Mesendoderm (in vitro differentiated cells): ENCODE measurements around the gene GOLPH3.
"Not testable (repeated sequence)": the region's sequence is repeated elsewhere in the genome, so short reads cannot be mapped to it uniquely, and the experiment has no call there.

Experiments used
- DNase-seq: peaks from one replicate; pipeline ENCODE4 v3.0.0; 2013
- H2AK5ac ChIP-seq: 2 replicates; pipeline ENCODE4 v1.6.1; 2013; ENCODE audit warnings: low read length, inconsistent platforms
- H2BK120ac ChIP-seq: 2 replicates; pipeline ENCODE4 v1.6.1; 2013; ENCODE audit warnings: low read depth, mild to moderate bottlenecking, low read length, moderate library complexity, mixed read lengths
- H2BK15ac ChIP-seq: replicated peaks from 2 replicates; pipeline ENCODE4 v1.6.1; 2013; ENCODE audit warnings: low read depth, mild to moderate bottlenecking, moderate library complexity
- H2BK5ac ChIP-seq: 2 replicates; pipeline ENCODE4 v1.6.1; 2013; ENCODE audit warnings: low read length, inconsistent platforms
- H3K18ac ChIP-seq: 2 replicates; pipeline ENCODE4 v1.6.1; 2013; ENCODE audit warnings: mild to moderate bottlenecking, low read length, mixed read lengths
- H3K23ac ChIP-seq: one replicate; pipeline ENCODE4 v1.6.1; 2013; ENCODE audit warnings: low read length
- H3K27ac ChIP-seq: 2 replicates; pipeline ENCODE4 v1.5.1; 2013; ENCODE audit warnings: low read depth, mild to moderate bottlenecking, inconsistent platforms, low read length, moderate library complexity
- H3K27me3 ChIP-seq: 2 replicates; pipeline ENCODE4 v1.6.1; 2013; ENCODE audit warnings: low read length, control low read depth, mild to moderate bottlenecking, inconsistent platforms; ENCODE audit not compliant: insufficient read depth, poor library complexity
- H3K36me3 ChIP-seq: 2 replicates; pipeline ENCODE4 v1.6.1; 2013; ENCODE audit warnings: low read length, inconsistent platforms; ENCODE audit not compliant: control insufficient read depth, insufficient read depth
- H3K4ac ChIP-seq: one replicate; pipeline ENCODE4 v1.6.1; 2013; ENCODE audit warnings: low read depth, mild to moderate bottlenecking, low read length, moderate library complexity
- H3K4me1 ChIP-seq: 2 replicates; pipeline ENCODE4 v1.6.1; 2013; ENCODE audit warnings: low read depth, low read length, inconsistent platforms; ENCODE audit not compliant: control insufficient read depth
- H3K4me2 ChIP-seq: 2 replicates; pipeline ENCODE4 v1.6.1; 2013; ENCODE audit warnings: low read length
- H3K4me3 ChIP-seq: 2 replicates; pipeline ENCODE4 v1.5.1; 2013; ENCODE audit warnings: mild to moderate bottlenecking, low read length
- H3K56ac ChIP-seq: one replicate; pipeline ENCODE4 v1.6.1; 2013; ENCODE audit warnings: low read length
- H3K79me1 ChIP-seq: 2 replicates; pipeline ENCODE4 v1.6.1; 2013; ENCODE audit warnings: low read length, inconsistent platforms
- H3K79me2 ChIP-seq: 2 replicates; pipeline ENCODE4 v1.6.1; 2013; ENCODE audit warnings: mild to moderate bottlenecking, low read length; ENCODE audit not compliant: control insufficient read depth, insufficient read depth
- H3K9ac ChIP-seq: 2 replicates; pipeline ENCODE4 v1.6.1; 2013; ENCODE audit warnings: low read length, inconsistent platforms
- H4K5ac ChIP-seq: one replicate; pipeline ENCODE4 v1.6.1; 2013; ENCODE audit warnings: low read length
- H4K8ac ChIP-seq: one replicate; pipeline ENCODE4 v1.6.1; 2013; ENCODE audit warnings: low read depth, mild to moderate bottlenecking, control low read depth, low read length, moderate library complexity
- WGBS: extraction: QIAGEN DNeasy Blood & Tissue Kit; methylation state at CpG from one replicate; pipeline ENCODE4 v1.1.7; 2013; ENCODE audit warnings: low lambda C conversion rate, missing lambda C conversion rate; ENCODE audit not compliant: insufficient coverage; ENCODE audit errors: extremely low coverage; 5-methylcytosine and 5-hydroxymethylcytosine counted together

GOLPH3 gene

DNA sequence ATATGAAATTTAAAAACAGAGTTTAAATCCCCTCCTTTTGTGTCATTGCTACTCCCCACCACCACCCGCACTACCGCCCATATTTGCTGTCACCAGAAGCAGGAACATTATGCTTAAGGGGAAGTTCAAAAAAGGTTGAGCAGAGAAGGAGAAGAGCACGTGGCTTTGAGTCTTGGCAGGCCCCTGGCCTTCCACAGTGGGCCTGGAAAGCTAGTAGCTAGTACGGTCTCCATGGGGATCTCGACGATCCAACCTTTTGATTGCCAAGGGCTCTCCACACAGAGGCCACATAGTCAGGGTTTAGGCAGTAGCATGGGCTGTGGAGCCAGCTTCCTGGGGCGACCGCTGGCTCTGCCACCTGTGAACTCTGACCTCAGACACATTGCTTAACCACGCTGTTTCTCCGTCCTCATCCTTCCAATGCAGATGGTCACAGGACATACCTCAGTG lies 90.1 kb downstream of the GOLPH3 start:
- no peak overlapping the region for H3K4me2 ChIP-seq
- no peak overlapping the region for H3K18ac ChIP-seq
- no peak overlapping the region for H3K9ac ChIP-seq
- no peak overlapping the region for H3K4me3 ChIP-seq
- no peak for DNase-seq
- no peak overlapping the region for H3K23ac ChIP-seq
- H2AK5ac ChIP-seq, result no peak overlapping the region
- H4K5ac ChIP-seq, result no peak overlapping the region
- H2BK5ac ChIP-seq, result no peak overlapping the region
- H3K56ac ChIP-seq, result no peak overlapping the region
- no peaks in the 10 kb centered on the region for H3K27me3 ChIP-seq
- H3K79me1 ChIP-seq, result no peaks in the 10 kb centered on the region
- H3K27ac ChIP-seq, result no peak overlapping the region
- H3K4ac ChIP-seq, result no peak overlapping the region
- no peaks in the 10 kb centered on the region for H3K36me3 ChIP-seq
- H2BK15ac ChIP-seq, result no peak overlapping the region
- no CpG with 5 or more reads among the region's 10 CpGs for WGBS
- no peak overlapping the region for H2BK120ac ChIP-seq
- no peaks in the 10 kb centered on the region for H3K79me2 ChIP-seq
- H3K4me1 ChIP-seq, result no peaks in the 10 kb centered on the region
- H4K8ac ChIP-seq, result no peak overlapping the region

DNA sequence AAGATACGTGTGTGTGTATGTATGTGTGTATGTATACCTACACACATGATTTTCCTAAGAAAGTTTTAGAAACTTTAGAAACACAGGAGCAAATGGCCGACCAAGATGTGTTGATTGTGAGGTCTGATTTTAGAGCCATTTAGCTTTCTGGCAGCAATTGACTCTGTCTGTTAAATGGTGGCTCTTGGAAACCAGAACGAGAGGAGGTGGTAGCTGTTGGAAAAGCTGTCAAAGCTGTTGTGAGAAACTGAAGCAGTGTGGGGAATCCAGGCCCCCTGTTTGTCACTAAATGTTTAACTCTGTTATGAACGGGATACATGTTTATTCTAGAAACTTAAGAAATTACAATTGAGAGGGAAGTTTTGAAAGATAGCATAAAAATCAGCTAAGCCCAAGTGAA lies 91.4 kb downstream of the GOLPH3 start:
- no peak overlapping the region for H4K5ac ChIP-seq
- no peaks in the 10 kb centered on the region for H3K27me3 ChIP-seq
- H3K79me1 ChIP-seq, result no peaks in the 10 kb centered on the region
- H3K23ac ChIP-seq, result no peak overlapping the region
- H2BK5ac ChIP-seq, result no peak overlapping the region
- H3K4ac ChIP-seq, result no peak overlapping the region
- no peaks in the 10 kb centered on the region for H3K36me3 ChIP-seq
- no peak for DNase-seq
- H3K56ac ChIP-seq, result no peak overlapping the region
- H3K18ac ChIP-seq, result no peak overlapping the region
- no peak overlapping the region for H4K8ac ChIP-seq
- H3K9ac ChIP-seq, result no peak overlapping the region
- no peaks in the 10 kb centered on the region for H3K4me1 ChIP-seq
- H2BK120ac ChIP-seq, result no peak overlapping the region
- WGBS, result no CpG with 5 or more reads among the region's 4 CpGs
- H2AK5ac ChIP-seq, result no peak overlapping the region
- H2BK15ac ChIP-seq, result no peak overlapping the region
- no peak overlapping the region for H3K27ac ChIP-seq
- H3K79me2 ChIP-seq, result no peaks in the 10 kb centered on the region
- no peak overlapping the region for H3K4me2 ChIP-seq
- H3K4me3 ChIP-seq, result no peak overlapping the region

DNA sequence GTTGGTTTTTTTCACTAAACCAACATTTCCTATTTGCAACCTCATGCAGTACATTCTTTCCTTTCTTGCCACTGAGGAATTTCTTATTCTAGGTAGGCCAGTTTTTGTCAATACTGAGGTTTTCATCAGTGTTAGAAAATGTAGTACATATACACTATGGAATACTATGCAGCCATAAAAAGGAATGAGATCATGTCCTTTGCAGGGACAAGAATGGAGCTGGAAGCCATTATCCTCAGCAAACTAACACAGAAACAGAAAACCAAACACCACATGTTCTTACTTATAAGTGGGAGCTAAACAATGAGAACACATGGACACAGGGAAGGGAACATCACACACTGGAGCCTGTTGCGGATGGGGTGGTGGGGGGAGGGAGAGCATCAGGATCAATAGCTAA lies 93.6 kb downstream of the GOLPH3 start:
- H3K4me3 ChIP-seq, H2BK5ac ChIP-seq, DNase-seq, H3K27ac ChIP-seq, H3K79me1 ChIP-seq, H3K18ac ChIP-seq, H4K5ac ChIP-seq, H3K36me3 ChIP-seq, H2AK5ac ChIP-seq, H4K8ac ChIP-seq, H2BK15ac ChIP-seq, H2BK120ac ChIP-seq, H3K4ac ChIP-seq, H3K4me2 ChIP-seq, H3K27me3 ChIP-seq, H3K4me1 ChIP-seq, H3K79me2 ChIP-seq, H3K56ac ChIP-seq, H3K23ac ChIP-seq, H3K9ac ChIP-seq: not testable (repeated sequence)
- WGBS, result no CpG with 5 or more reads among the region's 1 CpG

DNA sequence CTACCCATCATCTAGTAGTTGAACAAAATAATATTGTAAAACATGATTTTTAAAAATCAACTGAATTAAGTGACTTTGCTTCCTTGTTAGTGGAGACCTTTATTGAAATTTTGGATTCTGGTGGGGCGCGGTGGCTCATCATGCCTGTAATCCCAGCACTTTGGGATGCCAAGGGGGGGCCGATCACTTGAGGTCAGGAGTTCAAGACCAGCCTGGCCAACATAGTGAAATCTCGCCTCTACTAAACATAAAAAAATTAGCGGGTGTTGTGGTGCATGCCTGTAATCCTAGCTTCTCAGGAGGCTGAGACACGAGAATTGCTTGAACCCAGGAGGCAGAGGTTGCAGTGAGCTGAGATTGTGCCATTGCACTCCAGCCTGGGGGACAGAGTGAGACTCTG lies 95.3 kb downstream of the GOLPH3 start:
- not testable (repeated sequence) for H3K79me1 ChIP-seq, H2BK15ac ChIP-seq, H3K56ac ChIP-seq, H3K4me2 ChIP-seq, DNase-seq, H3K9ac ChIP-seq, H2BK5ac ChIP-seq, H3K23ac ChIP-seq, H2AK5ac ChIP-seq, H3K4me3 ChIP-seq, H3K27ac ChIP-seq, H3K4ac ChIP-seq, H3K36me3 ChIP-seq, H3K4me1 ChIP-seq, H3K18ac ChIP-seq, H3K27me3 ChIP-seq, H4K5ac ChIP-seq, H2BK120ac ChIP-seq, H3K79me2 ChIP-seq, H4K8ac ChIP-seq
- no CpG with 5 or more reads among the region's 6 CpGs for WGBS

DNA sequence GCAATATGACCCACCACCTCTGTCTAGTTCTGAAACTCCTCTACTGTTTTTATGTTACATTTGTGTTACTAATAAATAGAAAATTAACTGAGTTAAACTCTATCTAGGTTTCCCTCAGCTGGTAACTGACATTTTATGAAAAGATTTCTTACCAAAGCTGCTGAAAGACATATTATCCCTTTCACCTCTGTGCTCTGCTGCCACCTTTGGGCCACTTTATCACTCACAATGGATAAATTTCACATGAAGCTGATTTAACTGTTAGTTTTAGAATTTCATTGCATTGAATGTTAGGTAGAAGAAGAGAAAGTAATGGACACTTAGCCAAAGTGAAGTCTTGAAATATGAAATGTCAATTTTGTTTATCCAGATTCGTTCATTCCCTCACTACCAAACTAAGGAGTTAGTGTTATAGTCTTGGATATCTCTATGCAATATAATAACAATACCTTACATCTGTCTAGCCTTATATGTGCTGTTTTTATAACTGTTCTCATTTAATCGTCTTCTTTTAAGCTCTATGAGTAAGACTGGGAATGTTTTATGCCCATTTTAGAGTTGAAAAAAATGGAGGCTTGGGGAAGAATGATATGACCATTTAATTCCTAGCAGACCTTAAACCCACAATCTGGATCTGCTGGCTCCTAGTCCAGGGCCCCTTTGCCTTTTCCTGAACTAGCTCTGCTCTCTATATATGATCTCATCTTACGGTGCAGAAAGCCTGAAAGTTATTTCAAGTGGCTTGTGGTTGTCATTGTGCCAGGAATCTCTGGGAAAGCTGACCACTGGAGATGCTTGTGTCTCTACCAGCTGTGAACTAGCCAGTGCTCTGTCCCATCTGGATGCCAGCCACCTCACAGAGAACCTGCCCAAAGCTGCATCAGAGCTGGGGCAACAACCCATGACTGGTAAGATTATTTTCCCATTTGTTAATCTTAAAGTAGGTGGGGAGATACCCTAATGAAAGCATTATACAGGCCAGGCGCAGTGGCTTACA lies 97.1 kb downstream of the GOLPH3 start:
- no peak overlapping the region for H3K18ac ChIP-seq
- peak; percentile 51 for DNase-seq
- H2BK5ac ChIP-seq, result no peak overlapping the region

More for the DNA sequence above, 97.1 kb downstream of the GOLPH3 start:
- Histone ChIP-seq H3K4ac (no peak overlapping the region), H3K9ac (no peak overlapping the region), H3K79me2 (no peaks in the 10 kb centered on the region), H2BK120ac (no peak overlapping the region), H3K23ac (no peak overlapping the region), H3K27ac (no peak overlapping the region), H3K4me3 (no peak overlapping the region), H3K27me3 (no peaks in the 10 kb centered on the region), H3K4me1 (no peaks in the 10 kb centered on the region), H4K8ac (no peak overlapping the region), H2AK5ac (no peak overlapping the region), H2BK15ac (no peak overlapping the region), H3K36me3 (no peaks in the 10 kb centered on the region), H3K79me1 (no peaks in the 10 kb centered on the region), H4K5ac (no peak overlapping the region), H3K56ac (no peak overlapping the region), H3K4me2 (no peak overlapping the region)
- no CpG with 5 or more reads among the region's 4 CpGs for WGBS
